Stimulated activated CD4-positive, alpha-beta T cell treated with anti-CD3 and anti-CD28 coated beads, Interleukin-12 subunit alpha, Interleukin-12 subunit beta, amount 100 ng/mL, for 4 hours (primary cell): ENCODE results near the gene MYBL2.
A peak's percentile ranks its signal among the peaks of the same experiment; 100 is the strongest.

ENCODE experiments used
- DNase-seq: peaks from one replicate; pipeline ENCODE4 v3.0.0-alpha.2; 2020

The MYBL2 gene

DNA sequence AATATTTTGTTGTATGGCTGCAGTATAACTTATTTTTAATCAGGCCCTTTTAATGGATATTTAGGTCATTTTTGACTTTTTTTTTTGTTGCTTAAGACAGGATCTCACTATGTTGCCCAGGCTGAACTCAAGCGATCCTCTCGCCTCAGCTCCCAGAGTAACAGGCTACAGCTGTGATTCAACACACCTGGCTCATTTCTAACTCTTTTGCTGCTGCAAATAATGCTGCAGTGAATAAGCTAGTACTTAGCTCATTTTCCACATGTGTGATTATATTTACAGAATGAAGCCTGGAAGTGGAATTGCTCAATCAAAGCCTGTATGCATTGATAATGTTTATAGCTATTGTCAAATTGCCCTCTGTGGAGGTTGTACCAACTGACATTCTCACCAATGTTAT is 58.8 kb downstream of the MYBL2 start:
- no peak for DNase-seq

DNA sequence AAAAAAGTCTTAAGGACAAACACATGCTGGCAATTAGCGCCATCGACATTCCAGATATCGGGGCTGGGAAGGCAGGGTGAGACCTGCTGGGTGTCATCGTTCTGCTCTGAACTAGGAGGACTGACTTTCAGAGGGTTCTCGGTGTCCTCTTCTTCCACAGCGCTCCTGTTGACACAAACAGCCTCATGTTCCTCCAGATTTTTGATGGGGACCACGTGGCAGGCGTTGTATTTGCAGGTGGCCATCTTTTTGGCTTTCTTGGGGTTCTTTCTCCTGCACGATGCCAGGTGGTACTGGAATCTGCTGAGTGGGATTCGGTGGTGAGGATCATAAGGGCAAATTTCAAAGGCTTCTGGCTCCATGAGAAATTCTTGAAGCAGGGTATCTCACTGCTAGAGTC is 59.4 kb downstream of the MYBL2 start:
- DNase-seq, result no peak

DNA sequence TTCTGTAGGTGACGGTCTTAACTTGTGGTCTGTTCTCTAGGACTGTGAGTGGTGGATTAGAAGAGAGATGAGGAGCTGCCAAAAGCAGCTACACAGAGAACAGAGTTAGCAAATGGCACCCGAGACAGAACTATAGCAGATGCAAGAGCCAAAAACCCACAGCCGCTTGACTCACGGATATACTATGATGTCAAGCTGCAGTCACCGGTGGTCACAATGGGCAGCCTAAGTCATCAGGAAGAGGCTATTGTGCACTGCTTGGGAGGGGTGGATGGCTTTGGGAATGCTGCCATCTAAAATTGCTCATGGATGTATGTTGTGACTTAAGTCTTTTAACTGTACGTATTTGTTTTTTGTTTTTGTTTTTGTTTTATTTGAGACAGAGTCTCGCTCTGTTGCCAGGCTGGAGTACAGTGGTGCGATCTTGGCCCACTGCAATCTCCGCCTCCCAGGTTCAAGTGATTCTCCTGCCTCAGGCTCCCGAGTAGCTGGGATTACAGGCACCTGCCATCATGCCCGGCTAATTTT is 60.0 kb downstream of the MYBL2 start, which contains the start of gene GTSF1L:
Gene GTSF1L, minus strand, starts transcription at position 192 of the 528 bp plus-strand sequence. CDS start 308 bp downstream, outside the sequence.
- no peak for DNase-seq

DNA sequence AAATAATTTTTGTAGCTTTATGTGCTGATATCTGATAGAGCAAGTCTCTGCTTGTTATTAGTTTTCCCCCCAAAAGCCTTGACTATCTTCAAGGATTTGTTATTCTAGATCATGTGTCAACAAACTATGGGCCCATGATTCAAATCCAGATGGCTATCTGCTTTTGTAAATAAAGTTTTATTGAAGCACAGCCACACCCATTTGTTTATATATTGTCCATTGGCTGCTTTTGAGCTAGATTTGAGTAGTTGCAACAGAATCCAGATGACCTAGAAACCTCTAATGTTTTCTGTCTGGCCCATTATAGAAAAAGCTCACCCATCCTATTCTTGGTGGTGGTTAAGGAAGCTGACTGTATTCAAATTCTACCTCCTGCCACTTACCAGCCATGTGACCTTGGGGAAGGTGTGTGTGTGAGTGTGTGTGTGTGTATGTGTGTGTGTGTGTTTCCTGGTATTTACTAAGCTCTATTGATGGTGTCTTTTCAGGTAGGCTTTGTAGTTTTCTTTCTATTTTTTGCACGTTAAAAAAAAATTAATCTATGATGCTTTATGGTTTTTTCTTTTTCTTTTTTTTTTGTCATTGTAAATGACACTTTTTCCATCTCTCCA is 61.2 kb downstream of the MYBL2 start:
- no peak for DNase-seq

DNA sequence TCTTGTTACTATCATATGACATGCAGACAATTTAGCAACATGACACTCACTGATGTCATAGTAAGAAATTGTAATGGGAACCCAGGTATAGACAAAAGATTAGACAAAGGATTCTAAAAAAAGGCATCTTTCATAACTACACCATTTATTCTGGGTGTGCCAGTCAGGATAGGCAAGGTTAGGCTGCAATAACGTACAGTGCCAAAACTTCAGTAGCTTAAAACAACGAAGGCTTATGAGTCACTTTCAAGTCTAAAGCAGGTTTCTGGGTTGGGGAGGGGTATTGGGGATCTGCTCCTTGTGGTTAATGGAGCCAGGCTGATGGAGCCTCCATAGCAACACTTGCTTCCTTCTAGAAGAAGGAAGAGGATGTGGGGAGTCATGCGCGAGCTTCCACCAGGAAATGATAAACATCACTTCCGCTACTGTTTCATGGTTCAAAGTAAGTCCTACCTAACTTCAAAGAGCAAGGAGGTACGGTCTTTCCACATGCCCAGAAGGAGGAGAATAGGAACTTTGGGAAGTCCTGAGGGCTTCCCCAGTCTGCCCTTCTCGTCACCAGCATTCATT is 61.9 kb downstream of the MYBL2 start:
- no peak for DNase-seq

DNA sequence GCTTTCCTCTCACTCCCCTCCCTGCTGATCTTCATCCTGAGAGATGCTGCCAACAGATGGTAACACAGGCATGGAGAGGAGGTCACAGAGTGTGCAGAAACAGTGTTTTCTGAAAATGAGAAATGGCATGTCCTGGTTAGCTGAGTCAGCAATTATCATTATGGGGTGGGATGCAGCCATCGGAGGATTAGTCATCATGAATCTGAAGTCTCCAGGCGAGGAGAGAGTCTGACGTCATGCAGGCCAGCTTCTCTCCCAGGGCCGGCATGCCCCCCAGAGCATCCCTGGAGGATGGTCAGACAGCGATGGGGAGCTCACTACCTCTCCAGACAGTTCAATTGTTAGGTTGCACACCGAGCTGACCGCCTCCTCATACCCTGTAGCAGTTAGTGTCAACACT is 64.6 kb downstream of the MYBL2 start:
- no peak for DNase-seq

DNA sequence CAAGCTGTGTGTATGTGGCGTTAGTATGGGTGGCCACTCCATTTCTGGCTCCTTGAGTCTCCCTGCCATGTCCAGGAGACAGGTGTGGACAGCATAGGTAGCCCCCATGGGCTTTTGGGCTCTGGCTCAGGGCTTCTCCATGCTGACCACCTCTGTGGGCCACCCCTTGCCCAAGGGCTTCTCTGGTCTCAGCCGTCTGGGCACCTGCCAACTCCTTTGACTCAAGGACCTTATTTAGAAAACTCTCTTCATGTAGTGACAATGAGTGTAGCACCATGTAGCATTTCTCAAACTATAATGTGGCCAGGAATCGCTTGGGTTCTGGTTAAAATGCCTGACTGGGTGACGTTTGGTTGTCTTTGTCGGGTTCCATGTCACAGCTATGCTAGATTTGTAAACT is 65.0 kb downstream of the MYBL2 start:
- DNase-seq, result no peak

- DNase-seq, result no peak
Observed at GRCh38 chr20:43736588-43737158, 69.8 kb downstream of the MYBL2 start.

- no peak for DNase-seq
Observed at GRCh38 chr20:43737925-43738324, 71.0 kb downstream of the MYBL2 start.

GRCh38 chr20:43739148-43739749 is 72.3 kb downstream of the MYBL2 start:
- DNase-seq, result no peak

DNA sequence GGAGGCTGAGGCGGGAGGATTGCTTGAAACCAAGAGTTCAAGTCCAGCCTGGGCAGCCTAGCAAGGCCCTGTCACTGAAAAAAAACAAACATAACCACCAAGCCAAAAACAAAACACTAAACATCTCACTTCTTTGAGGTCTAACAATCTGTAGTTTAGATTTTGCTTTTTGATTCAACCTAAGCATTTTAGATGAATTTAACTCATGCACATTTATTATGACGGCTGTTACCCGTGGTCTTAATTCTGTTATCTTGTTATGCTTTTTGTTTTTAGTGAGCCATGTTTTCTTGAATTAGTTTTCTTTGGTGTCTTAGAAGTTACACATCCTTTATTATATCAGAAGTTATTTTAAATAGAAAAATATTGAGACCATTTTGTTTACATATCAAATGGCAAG is 73.7 kb downstream of the MYBL2 start:
- DNase-seq, result no peak

GRCh38 chr20:43744151-43744611 is 77.3 kb downstream of the MYBL2 start:
- DNase-seq, result no peak

DNA sequence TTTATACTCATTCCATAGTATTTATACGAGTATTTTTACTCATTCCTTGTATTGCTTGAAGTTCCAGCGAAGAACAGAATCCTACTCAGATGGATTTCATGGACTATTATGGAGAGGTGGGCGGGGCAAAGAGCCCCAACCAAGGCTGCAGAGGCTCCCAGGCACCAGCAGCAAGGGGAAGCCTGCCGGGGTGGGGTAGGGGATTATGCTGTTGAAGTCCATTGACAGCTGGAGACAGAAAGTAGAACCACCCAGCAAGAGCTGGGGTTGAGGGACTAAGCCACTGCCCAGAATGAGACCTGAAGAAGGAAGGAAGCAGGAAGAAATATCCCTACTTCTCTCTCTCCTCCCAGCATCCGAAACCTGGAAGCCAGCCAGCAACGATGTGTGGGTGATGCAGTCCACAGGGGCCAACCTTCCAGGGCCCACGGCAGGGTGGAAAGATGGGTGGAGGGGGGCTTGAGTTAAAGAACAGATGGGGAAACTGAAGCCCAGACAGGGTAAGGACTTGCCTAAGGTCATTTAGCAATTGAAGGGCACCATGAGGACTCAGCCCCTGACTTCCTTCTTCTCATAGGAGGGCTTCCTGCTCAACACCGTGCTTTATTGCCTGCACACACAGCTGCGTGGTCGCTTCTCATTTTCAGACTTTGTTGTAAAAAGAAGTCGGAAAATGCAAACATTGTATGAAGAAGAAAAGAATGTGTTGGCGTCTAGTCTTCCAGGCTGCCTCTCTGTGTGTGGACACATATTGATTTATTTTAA is 78.2 kb downstream of the MYBL2 start:
- no peak for DNase-seq

DNA sequence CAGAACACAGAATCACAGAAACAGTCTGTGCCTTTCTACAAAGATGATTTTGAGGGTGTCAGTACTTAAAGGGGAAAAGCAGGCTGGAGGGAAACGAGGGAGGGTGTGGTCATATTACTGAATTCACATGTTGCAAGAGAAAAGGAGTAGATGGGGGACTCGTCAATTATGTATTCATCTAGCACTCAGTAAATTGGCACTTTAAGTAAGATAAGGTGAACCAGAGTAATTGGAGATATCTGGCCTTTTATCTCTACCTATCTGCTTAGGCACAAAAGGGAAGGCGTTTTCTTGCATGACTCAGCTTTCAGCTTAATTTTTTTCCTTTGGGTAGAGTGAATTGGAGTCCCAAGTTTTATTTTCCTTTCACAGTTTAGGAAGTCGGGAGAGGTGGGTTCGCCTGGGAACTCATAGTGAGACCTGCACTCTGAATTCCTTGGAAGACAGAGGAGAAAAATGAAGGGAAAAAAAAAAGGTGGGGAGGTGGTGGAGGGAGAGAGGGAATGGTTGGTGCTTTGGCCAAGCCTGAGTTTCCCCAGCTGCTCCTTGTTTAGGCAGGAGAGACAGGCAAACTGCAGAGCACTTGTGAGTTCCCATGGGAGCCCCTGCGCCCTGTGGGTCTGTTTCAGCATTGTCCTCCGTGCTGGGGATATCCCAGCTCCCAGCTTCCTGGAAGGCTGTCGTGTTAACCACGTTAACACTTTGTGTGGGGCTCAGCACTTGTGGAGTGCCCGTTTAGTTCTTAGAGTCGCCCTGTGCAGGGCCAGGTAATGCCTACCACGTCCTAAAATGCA is 79.6 kb downstream of the MYBL2 start:
- DNase-seq, result no peak

- no peak for DNase-seq
Observed at GRCh38 chr20:43748274-43748673, 81.4 kb downstream of the MYBL2 start.

- peak; percentile 90 for DNase-seq
Observed at GRCh38 chr20:43749734-43750294, 82.9 kb downstream of the MYBL2 start.

DNA sequence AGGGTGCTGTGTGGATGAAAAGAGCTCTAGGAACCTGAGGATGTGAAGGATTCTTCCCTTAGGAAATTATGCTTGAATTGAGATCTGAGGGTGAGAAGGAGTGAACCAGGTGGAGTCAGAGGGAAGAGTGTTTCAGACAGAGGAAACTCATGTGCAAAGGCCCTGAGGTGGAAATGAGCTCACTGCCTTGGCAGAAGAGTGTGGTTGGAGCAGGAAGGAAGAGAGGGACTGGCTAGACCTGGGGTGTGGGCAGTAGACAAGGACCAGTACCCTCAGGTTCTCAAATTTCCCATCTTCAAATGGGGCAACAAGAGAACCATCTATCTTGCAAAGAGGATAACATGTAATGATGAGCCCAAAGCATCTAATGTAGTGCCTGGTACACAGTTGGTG is 83.9 kb downstream of the MYBL2 start:
- no peak for DNase-seq

- peak; percentile 46 for DNase-seq
Observed at GRCh38 chr20:43751167-43752050, 84.5 kb downstream of the MYBL2 start.

DNA sequence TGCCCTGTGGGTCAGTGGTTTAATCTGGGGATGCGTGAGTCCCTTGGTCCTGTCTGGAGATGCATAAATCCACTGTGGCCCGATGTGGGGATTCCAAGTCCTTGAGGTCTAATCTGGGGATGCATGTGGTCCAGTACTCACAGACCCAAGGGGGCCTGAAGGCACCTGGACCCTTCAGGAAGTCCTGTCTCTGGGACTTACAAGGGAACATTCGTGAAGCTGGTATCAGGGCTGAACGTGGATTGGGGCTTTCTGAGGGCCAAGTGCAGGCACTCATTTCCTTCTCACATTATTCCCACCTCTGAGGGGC is 85.1 kb downstream of the MYBL2 start:
- DNase-seq, result no peak

GRCh38 chr20:43752561-43753301 is 85.8 kb downstream of the MYBL2 start:
- DNase-seq, result no peak
